Spleen (tissue), 7 donors: ENCODE data around the gene CHD6.

Experiments
- POLR2A ChIP-seq, 3 donors: fragments of 450-650 bp; IDR thresholded peaks; one replicate each; pipeline ENCODE4 v1.5.1; 2017; ENCODE audit warnings: antibody characterized with exemption in 3 of 3, mild to moderate bottlenecking in 1 of 3
- POLR2AphosphoS5 ChIP-seq, 3 donors: sonication (generic); formaldehyde crosslinking; IDR thresholded peaks; one replicate each; pipeline ENCODE4 v1.5.1; 2017; ENCODE audit warnings: antibody characterized with exemption in 3 of 3
- TF ChIP-seq, protein P1 (sequence below), 11 experiments: fragments of 200-600 bp in 7 of 11; fragments of 450-650 bp in 4 of 11; sonication (generic) in 4 of 11; IDR thresholded peaks in 8 of 11; conservative IDR thresholded peaks in 3 of 11; 1 replicate in 7 of 11; 2 replicates in 4 of 11; pipeline versions ENCODE4 v1.4.0 to v1.8.0; 2016 to 2021; ENCODE audit warnings: antibody characterized with exemption in 11 of 11, inconsistent platforms in 4 of 11, mild to moderate bottlenecking in 1 of 11
- donor health status: DM: no; HTN: no; CAD: no; lungs with moderate emphysema.
- donor health status: DM: no; HTN: no; CAD: no.
- donor health status: DM: no; HTN: no; CAD: no.

DNA sequence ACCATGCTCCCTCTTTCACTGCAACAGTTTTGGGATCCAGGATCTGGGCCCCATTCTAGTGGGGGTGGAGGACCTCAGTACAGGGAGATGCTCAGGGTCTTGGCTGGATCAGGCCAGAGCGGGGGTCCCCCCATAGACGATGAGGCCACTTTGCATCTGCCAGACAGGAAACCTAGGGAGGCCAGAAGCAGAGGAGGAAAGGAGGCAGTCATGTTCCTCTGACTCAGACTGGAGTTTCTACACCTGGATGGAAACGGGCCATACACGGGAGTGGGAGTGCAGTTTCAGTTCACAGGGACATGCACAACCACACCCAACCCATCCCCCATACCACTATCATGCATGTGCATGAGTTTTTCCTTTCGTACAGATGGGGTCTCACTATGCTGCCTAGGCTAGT is 248.0 kb downstream of the CHD6 start:
- TF ChIP-seq, protein P1, sequence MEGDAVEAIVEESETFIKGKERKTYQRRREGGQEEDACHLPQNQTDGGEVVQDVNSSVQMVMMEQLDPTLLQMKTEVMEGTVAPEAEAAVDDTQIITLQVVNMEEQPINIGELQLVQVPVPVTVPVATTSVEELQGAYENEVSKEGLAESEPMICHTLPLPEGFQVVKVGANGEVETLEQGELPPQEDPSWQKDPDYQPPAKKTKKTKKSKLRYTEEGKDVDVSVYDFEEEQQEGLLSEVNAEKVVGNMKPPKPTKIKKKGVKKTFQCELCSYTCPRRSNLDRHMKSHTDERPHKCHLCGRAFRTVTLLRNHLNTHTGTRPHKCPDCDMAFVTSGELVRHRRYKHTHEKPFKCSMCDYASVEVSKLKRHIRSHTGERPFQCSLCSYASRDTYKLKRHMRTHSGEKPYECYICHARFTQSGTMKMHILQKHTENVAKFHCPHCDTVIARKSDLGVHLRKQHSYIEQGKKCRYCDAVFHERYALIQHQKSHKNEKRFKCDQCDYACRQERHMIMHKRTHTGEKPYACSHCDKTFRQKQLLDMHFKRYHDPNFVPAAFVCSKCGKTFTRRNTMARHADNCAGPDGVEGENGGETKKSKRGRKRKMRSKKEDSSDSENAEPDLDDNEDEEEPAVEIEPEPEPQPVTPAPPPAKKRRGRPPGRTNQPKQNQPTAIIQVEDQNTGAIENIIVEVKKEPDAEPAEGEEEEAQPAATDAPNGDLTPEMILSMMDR (IDR thresholded peaks at IDR 0.05 in 8 of 11, conservative IDR thresholded peaks at IDR 0.05 in 3 of 11): no peak
- TF ChIP-seq POLR2A (IDR thresholded peaks at IDR 0.05): no peak
- no peak for TF ChIP-seq POLR2AphosphoS5 (IDR thresholded peaks at IDR 0.05)
